Adrenal gland (tissue), 5 donors: ENCODE results near the gene LPAR2.

Experiments used
- CTCF ChIP-seq, 6 experiments: fragments of 450-650 bp in 4 of 6; fragments of 200-600 bp in 2 of 6; sonication (generic) in 1 of 6; IDR thresholded peaks; 1 replicate in 5 of 6; 2 replicates in 1 of 6; pipeline versions ENCODE4 v1.5.1 to v1.8.0; 2016 to 2021; ENCODE audit warnings: antibody characterized with exemption in 6 of 6, mild to moderate bottlenecking in 2 of 6, moderate library complexity in 1 of 6
- POLR2A ChIP-seq, 2 donors: fragments of 450-650 bp; IDR thresholded peaks; one replicate each; pipeline ENCODE4 v1.6.1; 2017; ENCODE audit warnings: antibody characterized with exemption in 2 of 2, mild to moderate bottlenecking in 2 of 2, moderate library complexity in 1 of 2
- donor health status: DM: no; HTN: no; CAD: no.

GRCh38 chr19:19647037-19647835 is 19.2 kb upstream of the LPAR2 start:
- TF ChIP-seq CTCF (IDR thresholded peaks at IDR 0.05) (no peak), POLR2A (IDR thresholded peaks at IDR 0.05) (no peak)
